Measurements from ENCODE around the gene TMEM138. TPM values are rescaled to one million over a fixed set of nuclear protein-coding genes. Genes with fewer than 3 reads are reported as not detected.

The TMEM138 gene
- total RNA-seq, 2 experiments from 2014 or later, result 31.1 to 48.8 TPM

DNA sequence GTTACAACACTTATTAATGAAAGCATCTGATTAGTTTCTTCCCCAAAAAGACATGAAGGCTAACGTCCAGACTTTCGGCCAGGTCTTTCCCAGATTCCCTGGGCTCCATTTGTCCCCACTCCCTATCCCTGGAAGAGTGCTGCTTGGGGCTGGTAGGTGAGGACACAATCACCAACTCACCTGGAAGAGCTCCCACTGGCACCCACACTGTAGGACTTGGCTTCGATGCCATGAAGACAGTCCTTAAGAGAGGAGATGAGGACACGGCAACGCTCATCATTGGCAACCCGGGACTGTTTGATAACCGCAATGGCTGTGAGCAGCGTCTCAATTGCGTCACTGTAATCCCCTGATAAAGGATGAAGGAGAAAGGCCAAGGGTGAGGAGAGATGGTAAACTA, 49.4 kb downstream of the TMEM138 start:
- BruUV-seq (replicated peaks), result no TSS peak
- no peak overlapping the region for H3K4me2 ChIP-seq (ENCODE audit: low read length)
- H4K20me1 ChIP-seq (ENCODE audit: insufficient read depth, low read length), result no peaks in the 10 kb centered on the region
- H3K27ac ChIP-seq (ENCODE audit: low read depth, low read length, poor library complexity, severe bottlenecking), result no peak overlapping the region
- H3K4me1 ChIP-seq (ENCODE audit: insufficient read depth, low read length, poor library complexity, severe bottlenecking), result no peaks in the 10 kb centered on the region
- TF ChIP-seq CTCF (conservative IDR thresholded peaks at IDR 0.05; ENCODE audit: low read length), result no peak
- TF ChIP-seq EZH2phosphoT487 (IDR thresholded peaks at IDR 0.05; ENCODE audit: borderline replicate concordance, low read depth, low read length), result no peak
- ChIA-PET POLR2A (no interaction called here), CTCF (ENCODE audit: unreplicated experiment) (no interaction called here)
- H3K79me2 ChIP-seq (ENCODE audit: insufficient read depth, low read depth, low read length), result no peaks in the 10 kb centered on the region; the same call in 1 of the 2 replicates
- H3K9me2 ChIP-seq (ENCODE audit: insufficient read depth, low read length), result no peaks in the 10 kb centered on the region
- H2AFZ ChIP-seq (ENCODE audit: low read length), result no peak overlapping the region
- H3K36me3 ChIP-seq (ENCODE audit: insufficient read depth, low read length), result peaks cover 100% of the 10 kb centered on the region
- intact Hi-C loops (cut with micrococcal nuclease; ENCODE audit: unreplicated experiment), result no loop called here
- H3K9me3 ChIP-seq (ENCODE audit: low read length), result no peaks in the 10 kb centered on the region
- DNase-seq (ENCODE audit: low spot score), result no peak
- no peak overlapping the region for H3K4me3 ChIP-seq (ENCODE audit: low read depth, low read length, poor library complexity, severe bottlenecking)

DNA sequence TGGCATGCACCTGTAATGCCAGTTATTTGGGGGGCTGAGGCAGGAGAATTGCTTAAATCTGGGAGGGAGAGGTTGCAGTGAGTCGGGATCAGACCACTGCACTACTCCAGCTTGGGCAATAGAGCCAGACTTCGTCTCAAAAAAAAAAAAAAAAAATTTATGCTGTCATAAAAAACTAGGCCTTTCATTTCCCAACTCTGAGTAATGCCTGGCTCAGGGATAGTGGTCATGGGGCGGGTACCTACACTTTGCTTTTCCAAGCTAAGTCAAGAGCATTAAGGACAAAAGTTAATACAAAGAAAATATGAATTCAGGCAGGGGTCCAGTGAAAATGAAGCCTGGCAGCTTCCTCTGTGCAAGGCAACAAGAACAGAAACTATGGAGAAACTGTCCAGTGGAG, 51.3 kb downstream of the TMEM138 start:
- H3K4me1 ChIP-seq (ENCODE audit: insufficient read depth, low read length, poor library complexity, severe bottlenecking), result no peaks in the 10 kb centered on the region
- no peak overlapping the region for H3K4me3 ChIP-seq (ENCODE audit: low read depth, low read length, poor library complexity, severe bottlenecking)
- intact Hi-C loops (cut with micrococcal nuclease; ENCODE audit: unreplicated experiment), result no loop called here
- no peak overlapping the region for H2AFZ ChIP-seq (ENCODE audit: low read length)
- H3K36me3 ChIP-seq (ENCODE audit: insufficient read depth, low read length), result peaks cover 100% of the 10 kb centered on the region
- H3K27ac ChIP-seq (ENCODE audit: low read depth, low read length, poor library complexity, severe bottlenecking), result no peak overlapping the region
- ChIA-PET CTCF (ENCODE audit: unreplicated experiment) (no interaction called here), POLR2A (interaction anchor here (0.6 to 0.7 kb wide), 2 partner anchors 8 to 17 kb away, joined by 3 to 6 read pairs; no protein-coding TSS in a partner anchor)
- DNase-seq (ENCODE audit: low spot score), result no peak
- no peak overlapping the region for H3K4me2 ChIP-seq (ENCODE audit: low read length)
- TF ChIP-seq EZH2phosphoT487 (IDR thresholded peaks at IDR 0.05; ENCODE audit: borderline replicate concordance, low read depth, low read length) (no peak), CTCF (conservative IDR thresholded peaks at IDR 0.05; ENCODE audit: low read length) (no peak)
- H3K9me3 ChIP-seq (ENCODE audit: low read length), result no peaks in the 10 kb centered on the region
- no peaks in the 10 kb centered on the region for H4K20me1 ChIP-seq (ENCODE audit: insufficient read depth, low read length)
- H3K9me2 ChIP-seq (ENCODE audit: insufficient read depth, low read length), result no peaks in the 10 kb centered on the region
- H3K79me2 ChIP-seq (ENCODE audit: insufficient read depth, low read depth, low read length), result peaks cover 6% of the 10 kb centered on the region; the same call in 1 of the 2 replicates
- BruUV-seq (replicated peaks), result no TSS peak

DNA sequence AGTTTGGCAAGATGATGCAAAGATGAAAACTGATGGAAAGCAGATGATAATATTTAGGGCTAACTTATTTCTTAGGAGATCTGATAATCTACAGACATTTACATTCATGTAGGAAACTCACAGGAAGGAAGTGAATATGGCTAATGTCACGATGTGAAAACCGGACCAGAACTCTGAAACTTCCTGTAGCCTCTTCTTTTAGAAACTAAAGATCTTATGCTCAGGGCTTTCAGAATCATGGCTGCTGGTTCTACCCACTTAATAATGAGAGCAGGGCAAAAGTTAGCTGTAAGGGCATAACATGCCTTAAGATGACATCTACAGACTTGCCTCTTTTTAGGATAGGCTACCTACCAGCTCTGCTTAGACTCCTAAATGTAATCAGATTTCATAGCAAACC, 52.4 kb downstream of the TMEM138 start:
- Histone ChIP-seq H3K4me3 (ENCODE audit: low read depth, low read length, poor library complexity, severe bottlenecking) (no peak overlapping the region), H3K9me2 (ENCODE audit: insufficient read depth, low read length) (no peaks in the 10 kb centered on the region), H2AFZ (ENCODE audit: low read length) (no peak overlapping the region), H3K27ac (ENCODE audit: low read depth, low read length, poor library complexity, severe bottlenecking) (no peak overlapping the region), H3K4me2 (ENCODE audit: low read length) (no peak overlapping the region), H4K20me1 (ENCODE audit: insufficient read depth, low read length) (no peaks in the 10 kb centered on the region), H3K36me3 (ENCODE audit: insufficient read depth, low read length) (peaks cover 100% of the 10 kb centered on the region), H3K4me1 (ENCODE audit: insufficient read depth, low read length, poor library complexity, severe bottlenecking) (no peaks in the 10 kb centered on the region), H3K9me3 (ENCODE audit: low read length) (no peaks in the 10 kb centered on the region), H3K79me2 (ENCODE audit: insufficient read depth, low read depth, low read length) (peaks cover 6% of the 10 kb centered on the region; the same call in 1 of the 2 replicates)
- TF ChIP-seq CTCF (conservative IDR thresholded peaks at IDR 0.05; ENCODE audit: low read length) (no peak), EZH2phosphoT487 (IDR thresholded peaks at IDR 0.05; ENCODE audit: borderline replicate concordance, low read depth, low read length) (no peak)
- intact Hi-C loops (cut with micrococcal nuclease; ENCODE audit: unreplicated experiment), result no loop called here
- no TSS peak for BruUV-seq (replicated peaks)
- no peak for DNase-seq (ENCODE audit: low spot score)
- POLR2A ChIA-PET, result no interaction called here
- CTCF ChIA-PET (ENCODE audit: unreplicated experiment), result no interaction called here
